ENCODE data around the gene CIDEC. TPM values are rescaled to one million over a fixed set of nuclear protein-coding genes. Genes with fewer than 3 reads are reported as not detected.

Gene CIDEC
- total and polyA plus RNA-seq, 9 of the 15 experiments (the other 6 are each of a cell fraction or from before 2014, with no cell fraction given): not detected

DNA sequence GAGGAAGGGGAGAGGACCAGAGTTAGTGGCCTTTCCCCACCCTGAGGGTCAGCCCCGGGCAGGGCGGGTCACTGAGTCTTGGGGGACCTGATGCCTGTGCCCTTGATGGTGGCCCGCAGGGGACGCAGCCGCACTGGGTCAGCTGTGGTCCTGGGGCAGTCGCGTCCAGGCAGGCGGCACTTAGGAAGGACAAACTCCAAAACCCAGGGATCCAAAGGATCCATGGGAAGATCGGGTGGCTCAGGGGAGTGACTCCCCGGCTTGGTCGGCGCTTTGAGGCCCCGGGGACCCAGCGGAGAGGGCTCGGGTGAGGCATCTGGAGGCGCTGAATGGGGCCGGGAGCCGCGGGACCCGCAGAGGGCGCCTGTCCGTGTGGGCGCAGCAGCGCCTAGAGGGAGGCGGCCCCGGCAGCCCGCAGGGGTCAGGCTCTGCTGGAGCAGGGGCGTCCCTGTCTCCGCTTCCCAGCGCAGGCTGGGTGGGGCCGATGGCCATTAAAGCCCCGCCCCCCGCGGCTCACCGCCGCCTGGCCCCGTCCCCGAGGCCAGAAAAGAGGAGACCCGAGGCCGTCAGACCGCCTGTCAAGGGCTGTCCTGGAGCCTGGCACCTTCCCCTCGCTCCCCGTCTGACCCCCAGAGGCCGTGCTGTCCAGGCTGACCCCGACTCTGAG, 17.5 kb downstream of the CIDEC start (continued):
- TF ChIP-seq ZNF280B (CRISPR knock-in tag; IDR thresholded peaks at IDR 0.05) (no peak), PHB (CRISPR knock-in tag; IDR thresholded peaks at IDR 0.05) (no peak), ETV1 (tag; conservative IDR thresholded peaks at IDR 0.05; ENCODE audit: low read depth) (no peak), CHD4 (IDR thresholded peaks at IDR 0.05; ENCODE audit: insufficient read depth, insufficient replicate concordance, low read depth, low read length, poor library complexity, severe bottlenecking) (no peak), E2F3 (CRISPR knock-in tag; IDR thresholded peaks at IDR 0.05) (no peak), POLR3G (IDR thresholded peaks at IDR 0.05; ENCODE audit: extremely low read depth, insufficient read length, insufficient replicate concordance) (no peak), NKRF (IDR thresholded peaks at IDR 0.05; ENCODE audit: borderline replicate concordance) (no peak), TOE1 (IDR thresholded peaks at IDR 0.05; ENCODE audit: borderline replicate concordance) (peak; percentile 48; the same call in 1 of the 2 replicates), TOE1 (CRISPR knock-in tag; IDR thresholded peaks at IDR 0.05; ENCODE audit: borderline replicate concordance, low read depth) (no peak), ZNF785 (CRISPR knock-in tag; IDR thresholded peaks at IDR 0.05) (no peak), TEAD4 (IDR thresholded peaks at IDR 0.05; ENCODE audit: low read length) (peak; percentile 41; the same call in 1 of the 2 replicates), TEAD4 (CRISPR knock-in tag; IDR thresholded peaks at IDR 0.05; ENCODE audit: borderline replicate concordance) (no peak)
- TF ChIP-seq, protein P1, sequence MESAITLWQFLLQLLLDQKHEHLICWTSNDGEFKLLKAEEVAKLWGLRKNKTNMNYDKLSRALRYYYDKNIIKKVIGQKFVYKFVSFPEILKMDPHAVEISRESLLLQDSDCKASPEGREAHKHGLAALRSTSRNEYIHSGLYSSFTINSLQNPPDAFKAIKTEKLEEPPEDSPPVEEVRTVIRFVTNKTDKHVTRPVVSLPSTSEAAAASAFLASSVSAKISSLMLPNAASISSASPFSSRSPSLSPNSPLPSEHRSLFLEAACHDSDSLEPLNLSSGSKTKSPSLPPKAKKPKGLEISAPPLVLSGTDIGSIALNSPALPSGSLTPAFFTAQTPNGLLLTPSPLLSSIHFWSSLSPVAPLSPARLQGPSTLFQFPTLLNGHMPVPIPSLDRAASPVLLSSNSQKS (CRISPR knock-in tag; IDR thresholded peaks at IDR 0.05): no peak
